Smooth muscle cell (in vitro differentiated cells): Measurements from ENCODE around the gene ZNF12. TPM values are rescaled to one million over a fixed set of nuclear protein-coding genes. Genes with fewer than 3 reads are reported as not detected.

Experiments
- DNase-seq: peaks from one replicate; lab custom pipeline; 2025; ENCODE audit not compliant: unreplicated experiment; lab: John Stamatoyannopoulos, UW
- H2AFZ ChIP-seq: fragments of 200-600 bp; sonication (generic); 2 replicates; pipeline ENCODE4 v1.6.0; 2016; ENCODE audit warnings: antibody characterized with exemption, low read depth, mild to moderate bottlenecking
- H3F3A ChIP-seq: fragments of 200-600 bp; sonication (generic); 2 replicates; pipeline ENCODE4 v1.6.0; 2017; ENCODE audit warnings: antibody characterized with exemption, low read depth
- H3K27ac ChIP-seq: fragments of 200-600 bp; sonication (generic); 2 replicates; pipeline ENCODE4 v1.5.1; 2016; ENCODE audit warnings: low read depth, mild to moderate bottlenecking
- H3K27me3 ChIP-seq: fragments of 200-600 bp; sonication (generic); 2 replicates; pipeline ENCODE4 v1.6.1; 2016; ENCODE audit warnings: low read depth, mild to moderate bottlenecking
- H3K36me3 ChIP-seq: fragments of 200-600 bp; sonication (generic); 2 replicates; pipeline ENCODE4 v1.5.1; 2016; ENCODE audit warnings: low read depth
- H3K4me1 ChIP-seq: fragments of 200-600 bp; sonication (generic); 2 replicates; pipeline ENCODE4 v1.5.1; 2016; ENCODE audit warnings: low read depth
- H3K4me2 ChIP-seq: fragments of 200-600 bp; sonication (generic); 2 replicates; pipeline ENCODE4 v1.6.0; 2016; ENCODE audit warnings: mild to moderate bottlenecking
- H3K4me3 ChIP-seq: fragments of 200-600 bp; sonication (generic); 2 replicates; pipeline ENCODE4 v1.5.1; 2016; ENCODE audit warnings: mild to moderate bottlenecking
- H3K79me2 ChIP-seq: fragments of 200-600 bp; sonication (generic); 2 replicates; pipeline ENCODE4 v1.6.0; 2016; ENCODE audit warnings: low read depth, mild to moderate bottlenecking
- H3K9ac ChIP-seq: fragments of 200-600 bp; sonication (generic); 2 replicates; pipeline ENCODE4 v1.6.0; 2016; ENCODE audit warnings: low read depth
- H3K9me3 ChIP-seq: fragments of 200-600 bp; sonication (generic); replicated peaks from 2 replicates; pipeline ENCODE4 v1.5.1; 2016; ENCODE audit warnings: low read depth
- H4K20me1 ChIP-seq: fragments of 200-600 bp; sonication (generic); 2 replicates; pipeline ENCODE4 v1.6.0; 2016; ENCODE audit warnings: low read depth
- WGBS: methylation state at CpG from one replicate; pipeline ENCODE4 v1.1.7; 2016; ENCODE audit warnings: low lambda C conversion rate; 5-methylcytosine and 5-hydroxymethylcytosine counted together
- polyA plus RNA-seq: library from polyadenylated mRNA; unstranded; fragments of >200 nt; fragmentation: Nextera tagmentation; extraction: Ambion mirVana; gene quantifications from 2 replicates; pipeline ENCODE4 v1.2.1, GENCODE V29; 2016
- total RNA-seq: library from RNA; depleted of rRNA; stranded (reverse); fragments of >200 nt; gene quantifications from 2 replicates; pipeline ENCODE4 v1.2.3, GENCODE V29; 2014
- TF ChIP-seq, protein P1 (sequence below): fragments of 200-600 bp; sonication (generic); IDR thresholded peaks from 2 replicates; pipeline ENCODE4 v1.5.1; 2017; ENCODE audit warnings: borderline replicate concordance, mild to moderate bottlenecking, antibody characterized with exemption; ENCODE audit not compliant: insufficient read depth, poor library complexity, severe bottlenecking

ZNF12 gene
- total and polyA plus RNA-seq, 2 experiments from 2014 or later: 8.7 to 13.9 TPM

DNA sequence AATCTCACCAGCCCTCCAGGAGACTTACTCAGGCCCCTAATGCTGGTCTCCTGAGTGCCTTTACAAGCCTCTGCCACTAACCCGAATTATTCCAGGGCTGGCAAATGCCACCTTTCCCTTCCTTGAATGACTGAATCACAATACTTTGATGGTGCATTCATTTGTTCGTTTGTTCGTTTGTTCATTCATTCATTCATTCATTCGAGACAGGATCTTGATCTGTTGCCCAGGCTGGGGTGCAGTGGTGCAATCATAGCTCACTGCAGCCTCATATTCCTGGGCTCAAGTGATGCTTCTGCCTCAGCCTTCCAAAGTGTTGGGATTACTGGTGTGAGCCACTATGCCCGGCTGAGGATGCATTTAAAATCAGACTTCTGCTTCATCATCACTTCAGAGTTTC, 6.0 kb downstream of the ZNF12 start:
- Histone ChIP-seq H3K79me2 (peaks cover 86% of the 10 kb centered on the region), H3K9me3 (peaks cover 52% of the 10 kb centered on the region), H3F3A (peaks cover 3% of the 10 kb centered on the region), H3K4me2 (no peak overlapping the region), H3K4me3 (no peak overlapping the region), H3K27me3 (no peaks in the 10 kb centered on the region), H2AFZ (no peak overlapping the region), H3K27ac (no peak overlapping the region), H3K9ac (no peak overlapping the region), H3K4me1 (peaks cover 8% of the 10 kb centered on the region), H3K36me3 (peaks cover 75% of the 10 kb centered on the region), H4K20me1 (peaks cover 16% of the 10 kb centered on the region)
- TF ChIP-seq, protein P1, sequence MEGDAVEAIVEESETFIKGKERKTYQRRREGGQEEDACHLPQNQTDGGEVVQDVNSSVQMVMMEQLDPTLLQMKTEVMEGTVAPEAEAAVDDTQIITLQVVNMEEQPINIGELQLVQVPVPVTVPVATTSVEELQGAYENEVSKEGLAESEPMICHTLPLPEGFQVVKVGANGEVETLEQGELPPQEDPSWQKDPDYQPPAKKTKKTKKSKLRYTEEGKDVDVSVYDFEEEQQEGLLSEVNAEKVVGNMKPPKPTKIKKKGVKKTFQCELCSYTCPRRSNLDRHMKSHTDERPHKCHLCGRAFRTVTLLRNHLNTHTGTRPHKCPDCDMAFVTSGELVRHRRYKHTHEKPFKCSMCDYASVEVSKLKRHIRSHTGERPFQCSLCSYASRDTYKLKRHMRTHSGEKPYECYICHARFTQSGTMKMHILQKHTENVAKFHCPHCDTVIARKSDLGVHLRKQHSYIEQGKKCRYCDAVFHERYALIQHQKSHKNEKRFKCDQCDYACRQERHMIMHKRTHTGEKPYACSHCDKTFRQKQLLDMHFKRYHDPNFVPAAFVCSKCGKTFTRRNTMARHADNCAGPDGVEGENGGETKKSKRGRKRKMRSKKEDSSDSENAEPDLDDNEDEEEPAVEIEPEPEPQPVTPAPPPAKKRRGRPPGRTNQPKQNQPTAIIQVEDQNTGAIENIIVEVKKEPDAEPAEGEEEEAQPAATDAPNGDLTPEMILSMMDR: no peak
- WGBS: 95% methylated on average over 5 of the region's 5 CpGs
- DNase-seq: no peak

DNA sequence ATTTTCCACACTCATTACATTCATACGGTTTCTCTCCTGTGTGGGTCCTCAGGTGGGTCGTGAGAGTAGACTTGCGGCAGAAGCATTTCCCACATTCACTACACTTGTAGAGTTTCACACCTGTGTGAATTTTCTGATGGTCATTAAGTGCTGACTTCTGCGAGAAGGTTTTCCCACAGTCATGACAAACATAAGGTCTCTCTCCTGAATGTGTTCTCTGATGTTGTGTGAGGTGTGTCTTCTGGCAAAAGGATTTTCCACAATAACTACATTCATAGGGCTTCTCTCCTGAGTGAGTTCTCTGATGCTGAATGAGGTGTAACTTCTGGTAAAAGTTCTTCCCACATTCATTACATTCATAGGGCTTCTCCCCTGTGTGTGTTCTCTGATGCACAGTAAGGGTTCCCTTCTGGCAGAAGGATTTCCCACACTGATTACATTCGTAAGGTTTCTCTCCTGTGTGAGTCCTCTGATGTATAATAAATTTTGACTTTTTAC, 15.1 kb downstream of the ZNF12 start:
- H3K27me3 ChIP-seq: no peaks in the 10 kb centered on the region
- TF ChIP-seq, protein P1: no peak
- H3K27ac ChIP-seq: no peak overlapping the region
- H3K4me3 ChIP-seq: peak overlapping the region; percentile 19
- H2AFZ ChIP-seq: no peak overlapping the region
- H3K9me3 ChIP-seq: peaks cover 100% of the 10 kb centered on the region
- H3K79me2 ChIP-seq: peaks cover 11% of the 10 kb centered on the region
- no peak overlapping the region for H3K9ac ChIP-seq
- H3K36me3 ChIP-seq: peaks cover 100% of the 10 kb centered on the region
- no peaks in the 10 kb centered on the region for H4K20me1 ChIP-seq
- no peak overlapping the region for H3K4me2 ChIP-seq
- no peak for DNase-seq
- no peaks in the 10 kb centered on the region for H3K4me1 ChIP-seq
- WGBS: 99% methylated on average over 5 of the region's 5 CpGs
- H3F3A ChIP-seq: peaks cover 22% of the 10 kb centered on the region

DNA sequence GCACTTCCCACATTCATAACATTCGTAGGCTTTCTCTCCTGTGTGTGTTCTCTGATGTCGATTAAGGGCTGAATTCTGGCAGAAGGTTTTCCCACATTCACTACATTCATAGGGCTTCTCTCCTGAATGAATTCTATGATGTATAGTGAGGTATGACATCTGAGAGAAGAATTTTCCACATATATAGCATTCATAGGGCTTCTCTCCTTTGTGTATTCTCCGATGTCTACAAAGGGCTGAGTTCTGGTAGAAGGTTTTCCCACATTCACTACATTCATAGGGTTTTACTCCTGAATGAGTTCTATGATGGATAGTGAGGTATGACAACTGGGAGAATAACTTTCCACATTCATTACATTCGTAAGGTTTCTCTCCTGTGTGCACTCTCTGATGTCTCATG, 15.6 kb downstream of the ZNF12 start:
- Histone ChIP-seq H3K9me3 (peaks cover 100% of the 10 kb centered on the region), H3K9ac (no peak overlapping the region), H3K4me1 (no peaks in the 10 kb centered on the region), H3K79me2 (peaks cover 8% of the 10 kb centered on the region), H3K4me2 (no peak overlapping the region), H2AFZ (no peak overlapping the region), H4K20me1 (no peaks in the 10 kb centered on the region), H3K27me3 (no peaks in the 10 kb centered on the region), H3K4me3 (peak overlapping the region; percentile 19), H3K27ac (no peak overlapping the region), H3F3A (peaks cover 22% of the 10 kb centered on the region), H3K36me3 (peaks cover 99% of the 10 kb centered on the region)
- 97% methylated on average over 4 of the region's 4 CpGs for WGBS
- TF ChIP-seq, protein P1: no peak
- no peak for DNase-seq

DNA sequence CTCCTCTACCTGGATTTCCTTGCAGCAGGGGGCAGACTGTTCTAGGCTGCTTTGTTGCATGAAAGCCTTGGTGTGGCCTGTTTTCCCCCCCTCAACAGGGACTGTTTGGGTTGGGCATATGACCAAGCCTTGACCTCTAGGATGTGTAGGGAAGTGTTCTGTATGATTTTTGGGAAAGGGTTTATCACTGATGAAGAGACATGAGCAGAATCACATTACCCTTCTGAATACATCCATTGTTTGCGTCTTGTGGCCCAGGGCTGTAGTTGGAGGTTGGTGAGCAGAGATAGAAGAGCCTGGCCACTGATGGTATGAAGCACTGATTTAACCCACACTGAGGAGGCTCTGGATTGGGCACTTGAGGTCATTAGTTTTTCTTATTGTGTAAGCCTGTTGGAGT, 26.6 kb downstream of the ZNF12 start:
- no peak overlapping the region for H3K4me3 ChIP-seq
- H2AFZ ChIP-seq: no peak overlapping the region
- H3K27ac ChIP-seq: no peak overlapping the region
- TF ChIP-seq, protein P1: no peak
- 96% methylated on average over 1 of the region's 1 CpG for WGBS
- no peak for DNase-seq
- H3K27me3 ChIP-seq: no peaks in the 10 kb centered on the region
- H3K4me1 ChIP-seq: no peaks in the 10 kb centered on the region
- no peaks in the 10 kb centered on the region for H3K36me3 ChIP-seq
- H4K20me1 ChIP-seq: no peaks in the 10 kb centered on the region
- H3K9ac ChIP-seq: no peak overlapping the region
- H3K79me2 ChIP-seq: no peaks in the 10 kb centered on the region
- H3K9me3 ChIP-seq: peaks cover 43% of the 10 kb centered on the region
- no peaks in the 10 kb centered on the region for H3F3A ChIP-seq
- no peak overlapping the region for H3K4me2 ChIP-seq
